ENCODE data around the gene HIVEP2. TPM values are rescaled to one million over a fixed set of nuclear protein-coding genes. Genes with fewer than 3 reads are reported as not detected.
A peak's percentile ranks its signal among the peaks of the same experiment; 100 is the strongest.

Gene HIVEP2
- total RNA-seq, 1 experiment from 2014 or later = 9.1 TPM

- H3K9ac ChIP-seq (ENCODE audit: low read length) = peak overlapping the region; percentile 79
- H3K27ac ChIP-seq (ENCODE audit: low read length) = peak overlapping the region; percentile 32
- intact Hi-C loops (cut with micrococcal nuclease) = no loop called here
These were observed 18.8 kb downstream of the HIVEP2 start for GRCh38 chr6:142926177-142926493.

GRCh38 chr6:142925575-142926110, 19.3 kb downstream of the HIVEP2 start:
- no peak overlapping the region for H3K27ac ChIP-seq (ENCODE audit: low read length)
- ChIA-PET CTCF (no interaction called here), POLR2A (ENCODE audit: unreplicated experiment) (interaction anchor here (0.7 kb wide), 1 partner anchor 116 kb away, joined by 5 read pairs; no protein-coding TSS in a partner anchor)
- DNase-seq (no peak), ATAC-seq (no peak)
- no peaks in the 10 kb centered on the region for H4K20me1 ChIP-seq (ENCODE audit: low read length)
- H3K79me2 ChIP-seq (ENCODE audit: low read length) = peaks cover 39% of the 10 kb centered on the region
- H3K4me1 ChIP-seq (ENCODE audit: insufficient read depth, low read length) = peaks cover 20% of the 10 kb centered on the region
- H3K9ac ChIP-seq (ENCODE audit: low read length) = no peak overlapping the region
- no peak for TF ChIP-seq EZH2 (IDR thresholded peaks at IDR 0.05; ENCODE audit: low read length, unreplicated experiment)
- TF ChIP-seq EZH2phosphoT487 (IDR thresholded peaks at IDR 0.05; ENCODE audit: borderline replicate concordance, low read length) = no peak
- no peak for TF ChIP-seq CTCF (conservative IDR thresholded peaks at IDR 0.05; ENCODE audit: low read depth, low read length)
- H3K9me2 ChIP-seq (replicated peaks; ENCODE audit: low read length) = no peaks in the 10 kb centered on the region
- BruUV-seq (replicated peaks) = no TSS peak
- no peak overlapping the region for H3K4me2 ChIP-seq (ENCODE audit: low read length)
- H3K9me3 ChIP-seq (ENCODE audit: low read length) = no peaks in the 10 kb centered on the region
- no peak overlapping the region for H3K4me3 ChIP-seq (ENCODE audit: low read length)
- H3F3A ChIP-seq (ENCODE audit: low read length, unreplicated experiment) = no peaks in the 10 kb centered on the region
- no peaks in the 10 kb centered on the region for H3K27me3 ChIP-seq (ENCODE audit: low read length)
- intact Hi-C loops (cut with micrococcal nuclease) = no loop called here
- no peaks in the 10 kb centered on the region for H3K36me3 ChIP-seq (ENCODE audit: low read depth, low read length)
- H2AFZ ChIP-seq (ENCODE audit: low read length) = no peak overlapping the region

More at GRCh38 chr6:142926177-142926493, 18.8 kb downstream of the HIVEP2 start:
- Histone ChIP-seq H3K36me3 (ENCODE audit: low read depth, low read length) (no peaks in the 10 kb centered on the region), H3K27me3 (ENCODE audit: low read length) (no peaks in the 10 kb centered on the region), H3F3A (ENCODE audit: low read length, unreplicated experiment) (no peaks in the 10 kb centered on the region), H3K4me1 (ENCODE audit: insufficient read depth, low read length) (peaks cover 20% of the 10 kb centered on the region), H3K9me3 (ENCODE audit: low read length) (no peaks in the 10 kb centered on the region), H4K20me1 (ENCODE audit: low read length) (no peaks in the 10 kb centered on the region), H3K9me2 (replicated peaks; ENCODE audit: low read length) (no peaks in the 10 kb centered on the region), H3K4me3 (ENCODE audit: low read length) (peak overlapping the region; percentile 80; the same call in 1 of the 2 replicates), H3K79me2 (ENCODE audit: low read length) (peaks cover 39% of the 10 kb centered on the region), H2AFZ (ENCODE audit: low read length) (no peak overlapping the region), H3K4me2 (ENCODE audit: low read length) (peak overlapping the region; percentile 95)
- TF ChIP-seq EZH2phosphoT487 (IDR thresholded peaks at IDR 0.05; ENCODE audit: borderline replicate concordance, low read length) (no peak), CTCF (conservative IDR thresholded peaks at IDR 0.05; ENCODE audit: low read depth, low read length) (no peak), EZH2 (IDR thresholded peaks at IDR 0.05; ENCODE audit: low read length, unreplicated experiment) (no peak)
- ATAC-seq = no peak
- ChIA-PET POLR2A (ENCODE audit: unreplicated experiment) (interaction anchor here (0.6 to 0.7 kb wide), 2 partner anchors 115 to 161 kb away, joined by 3 to 5 read pairs; no protein-coding TSS in a partner anchor), CTCF (no interaction called here)
- no TSS peak for BruUV-seq (replicated peaks)
- no peak for DNase-seq

- POLR2A ChIA-PET (ENCODE audit: unreplicated experiment) = no interaction called here
- H3K9me2 ChIP-seq (replicated peaks; ENCODE audit: low read length) = no peaks in the 10 kb centered on the region
- no peak for TF ChIP-seq EZH2phosphoT487 (IDR thresholded peaks at IDR 0.05; ENCODE audit: borderline replicate concordance, low read length)
- no peak for TF ChIP-seq CTCF (conservative IDR thresholded peaks at IDR 0.05; ENCODE audit: low read depth, low read length)
- TF ChIP-seq EZH2 (IDR thresholded peaks at IDR 0.05; ENCODE audit: low read length, unreplicated experiment) = no peak
These were observed 26.5 kb downstream of the HIVEP2 start for GRCh38 chr6:142918339-142919042.

More at GRCh38 chr6:142918339-142919042, 26.5 kb downstream of the HIVEP2 start:
- ATAC-seq = no peak
- Histone ChIP-seq H3K4me2 (ENCODE audit: low read length) (no peak overlapping the region), H2AFZ (ENCODE audit: low read length) (no peak overlapping the region), H3K4me3 (ENCODE audit: low read length) (no peak overlapping the region), H3K79me2 (ENCODE audit: low read length) (peaks cover 1% of the 10 kb centered on the region; the same call in 1 of the 2 replicates), H3K4me1 (ENCODE audit: insufficient read depth, low read length) (no peaks in the 10 kb centered on the region), H3K9ac (ENCODE audit: low read length) (no peak overlapping the region), H3K36me3 (ENCODE audit: low read depth, low read length) (no peaks in the 10 kb centered on the region), H3K27me3 (ENCODE audit: low read length) (no peaks in the 10 kb centered on the region), H3K9me3 (ENCODE audit: low read length) (no peaks in the 10 kb centered on the region), H4K20me1 (ENCODE audit: low read length) (no peaks in the 10 kb centered on the region), H3K27ac (ENCODE audit: low read length) (no peak overlapping the region), H3F3A (ENCODE audit: low read length, unreplicated experiment) (no peaks in the 10 kb centered on the region)
- DNase-seq = no peak
- BruUV-seq (replicated peaks) = no TSS peak
- intact Hi-C loops (cut with micrococcal nuclease) = no loop called here
- CTCF ChIA-PET = no interaction called here

All from PC-3 (cell line).